ENCODE measurements around the gene SNAPIN.
"Not testable (repeated sequence)": the region's sequence is repeated elsewhere in the genome, so short reads cannot be mapped to it uniquely, and the experiment has no call there.

Gene SNAPIN

DNA sequence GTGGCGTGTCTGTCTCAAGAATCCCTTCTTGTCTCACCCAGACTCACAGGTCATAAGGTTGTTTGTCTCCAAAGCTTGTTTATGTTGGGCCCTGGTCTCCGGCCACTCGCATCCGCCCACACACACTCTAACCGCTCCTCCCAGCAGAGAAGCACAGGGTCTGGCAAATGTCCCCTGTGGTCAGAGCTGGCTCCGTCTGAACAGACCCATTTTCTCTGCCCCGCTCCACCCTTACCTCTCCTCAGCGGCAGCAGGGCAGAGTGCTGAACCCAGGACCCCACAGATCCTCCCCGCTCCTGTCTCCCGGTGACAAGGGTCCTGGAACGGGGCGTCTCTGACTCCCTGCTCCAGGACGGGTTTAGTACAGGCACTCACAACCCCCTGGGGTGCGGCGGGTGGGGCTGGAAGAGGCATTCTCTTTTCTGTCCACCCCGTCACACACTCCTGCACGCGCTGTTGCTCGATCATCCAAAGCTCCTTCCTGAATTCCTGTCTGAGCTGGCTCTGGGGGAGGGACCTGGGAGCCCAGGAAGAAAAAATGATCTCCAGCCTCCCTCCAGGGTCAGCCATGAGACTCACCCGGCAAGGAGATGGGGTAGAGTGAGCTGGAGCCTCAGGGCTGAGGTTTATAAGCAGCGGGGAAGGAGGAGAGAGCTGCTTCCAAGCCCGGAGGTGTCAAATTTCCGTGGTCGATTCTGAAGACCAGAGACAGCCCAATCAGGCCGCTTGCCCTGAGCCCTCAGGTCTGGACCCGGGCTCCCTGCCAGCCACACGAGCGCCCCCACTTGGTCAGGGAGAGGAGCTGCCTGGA lies 31.4 kb upstream of the SNAPIN start, which contains the start of gene S100A13:
S100A13 (minus strand) TSS at position 602 of the 811 bp plus-strand sequence. CDS start 1,033 bp downstream, outside the sequence.
- no peak for DNase-seq (ENCODE audit: extremely low read depth in 1 of 2, low read depth in 1 of 2)

DNA sequence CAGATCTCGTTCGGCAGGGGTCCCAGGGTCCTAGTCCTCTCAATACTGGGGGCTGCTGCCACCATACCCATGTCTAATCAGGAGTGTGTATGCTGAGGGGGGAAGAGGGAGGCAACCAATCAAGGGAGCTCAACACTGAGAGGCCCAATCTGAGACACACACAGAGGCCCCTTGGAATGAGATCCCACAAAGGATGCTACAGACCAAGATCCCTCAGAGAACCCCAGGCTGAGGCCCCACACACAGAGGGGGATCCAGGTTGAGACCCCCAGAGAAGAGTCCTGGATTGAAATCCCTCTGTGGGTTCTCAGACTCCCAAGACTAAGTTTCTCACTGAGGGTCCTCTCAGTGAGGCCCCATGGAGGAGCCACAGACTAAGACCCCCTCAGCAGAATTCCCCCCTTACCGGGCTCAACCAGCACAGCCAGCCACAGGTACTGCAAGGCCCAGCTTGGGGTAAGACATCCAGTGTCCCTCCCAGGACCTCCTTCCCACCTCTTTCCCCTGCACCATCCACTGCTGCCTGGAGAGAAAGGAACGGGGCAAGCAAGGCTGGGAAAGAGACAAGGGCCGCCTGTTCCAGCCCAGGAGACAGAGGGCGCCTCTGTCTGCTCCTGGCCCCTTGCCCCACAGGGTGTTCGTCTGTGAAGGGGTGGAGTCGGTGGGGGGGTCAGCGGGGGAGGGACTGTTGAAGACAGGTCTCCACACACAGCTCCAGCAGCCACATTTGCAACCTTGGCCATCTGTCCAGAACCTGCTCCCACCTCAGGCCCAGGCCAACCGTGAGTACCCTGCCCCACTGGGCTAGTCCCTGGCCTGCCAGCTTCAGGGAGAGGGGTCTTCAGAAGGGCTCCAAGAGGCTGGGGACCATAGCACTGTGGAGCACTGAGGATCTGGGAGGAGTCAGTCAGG lies 30.5 kb upstream of the SNAPIN start, which contains the start of gene S100A1:
S100A1 (plus strand) TSS at position 720 of the 912 bp plus-strand sequence. CDS start 2,088 bp downstream, outside the sequence.
- no peak for DNase-seq (ENCODE audit: extremely low read depth in 1 of 2, low read depth in 1 of 2)

DNA sequence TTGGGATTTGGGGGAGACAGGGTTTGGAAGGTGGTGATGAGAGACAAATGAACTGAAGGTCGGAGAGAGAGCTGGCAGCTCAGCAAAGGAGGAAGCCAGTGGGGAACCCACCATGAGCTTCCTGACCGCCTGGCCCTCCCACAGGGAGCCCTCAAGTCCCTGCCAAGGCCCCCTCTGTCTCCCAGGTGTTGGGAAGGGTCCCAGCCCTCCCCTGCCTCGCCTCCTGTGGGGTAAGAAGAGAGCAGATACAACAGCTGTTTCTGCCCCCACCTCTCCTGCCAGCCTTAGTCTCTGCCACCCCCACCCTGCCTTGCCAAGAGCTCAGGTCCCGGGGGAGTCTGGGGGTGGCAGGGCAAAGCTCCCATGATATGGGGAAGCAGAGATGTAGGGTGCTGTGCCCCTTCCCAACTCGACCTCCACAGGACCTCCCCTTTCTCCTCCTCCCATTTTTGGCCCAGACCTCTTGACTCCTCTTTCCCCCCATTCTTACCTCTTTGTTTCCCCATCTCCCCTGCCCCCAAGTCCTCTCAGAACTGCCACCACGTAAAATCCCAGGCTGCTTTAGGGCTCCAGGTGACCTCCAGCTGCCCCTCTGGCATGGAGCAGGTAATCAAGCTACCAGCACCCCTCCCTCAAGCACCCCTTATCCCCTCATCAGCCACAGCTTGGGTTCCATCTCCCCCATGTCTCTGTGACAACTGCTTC lies 29.7 kb upstream of the SNAPIN start:
- no peak for DNase-seq (ENCODE audit: extremely low read depth in 1 of 2, low read depth in 1 of 2)

DNA sequence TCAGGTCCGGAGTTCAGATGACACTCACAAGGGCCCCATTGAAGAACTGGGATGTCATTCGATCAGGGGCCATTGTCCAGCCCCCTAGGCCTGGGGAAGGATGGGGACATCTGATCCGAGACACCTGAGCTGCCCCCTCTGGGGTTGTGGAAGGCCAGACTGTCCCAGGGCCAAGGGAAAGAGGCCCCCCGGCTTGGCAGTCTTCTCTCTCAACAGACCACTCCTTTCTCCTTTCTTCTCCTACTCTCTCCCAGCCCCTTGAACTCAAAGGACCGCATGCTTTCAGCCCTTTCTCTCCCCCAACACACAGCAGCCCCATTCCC lies 29.2 kb upstream of the SNAPIN start:
- DNase-seq (ENCODE audit: extremely low read depth in 1 of 2, low read depth in 1 of 2) = no peak

DNA sequence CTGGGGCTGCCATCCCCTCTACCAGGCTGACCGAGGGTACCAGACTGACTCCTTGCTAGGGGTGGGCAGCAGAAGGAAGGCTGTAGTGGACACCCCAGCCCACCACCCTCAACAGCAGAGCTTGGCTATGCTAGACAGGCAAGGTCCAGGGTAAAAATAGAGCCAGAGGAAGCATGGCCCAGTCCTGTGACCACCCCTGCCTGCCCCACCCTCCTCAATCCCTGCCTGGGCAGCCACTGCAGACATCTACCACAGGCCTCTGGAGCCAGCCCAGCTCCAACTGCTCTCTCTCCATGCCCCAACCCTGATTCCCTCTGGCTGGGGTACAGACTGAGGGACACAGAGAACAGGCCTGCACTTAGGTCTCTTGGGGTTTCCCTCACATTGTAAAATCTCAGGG lies 28.5 kb upstream of the SNAPIN start:
- DNase-seq (ENCODE audit: extremely low read depth in 1 of 2, low read depth in 1 of 2) = no peak

DNA sequence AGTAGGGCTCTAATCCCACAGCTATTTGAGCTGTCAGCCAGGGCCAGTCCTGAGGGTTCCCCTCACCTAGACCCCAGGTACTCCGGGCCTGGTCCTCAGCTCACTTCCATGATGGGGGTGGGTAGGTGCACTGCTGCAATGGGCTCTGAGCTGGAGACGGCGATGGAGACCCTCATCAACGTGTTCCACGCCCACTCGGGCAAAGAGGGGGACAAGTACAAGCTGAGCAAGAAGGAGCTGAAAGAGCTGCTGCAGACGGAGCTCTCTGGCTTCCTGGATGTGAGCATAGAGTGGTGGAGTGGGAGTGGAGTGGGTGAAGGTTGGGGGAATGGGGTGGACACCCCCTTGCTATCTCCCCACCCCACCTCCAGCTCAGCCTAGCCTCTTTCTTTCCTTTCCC lies 28.1 kb upstream of the SNAPIN start:
- DNase-seq (ENCODE audit: extremely low read depth in 1 of 2, low read depth in 1 of 2) = no peak

DNA sequence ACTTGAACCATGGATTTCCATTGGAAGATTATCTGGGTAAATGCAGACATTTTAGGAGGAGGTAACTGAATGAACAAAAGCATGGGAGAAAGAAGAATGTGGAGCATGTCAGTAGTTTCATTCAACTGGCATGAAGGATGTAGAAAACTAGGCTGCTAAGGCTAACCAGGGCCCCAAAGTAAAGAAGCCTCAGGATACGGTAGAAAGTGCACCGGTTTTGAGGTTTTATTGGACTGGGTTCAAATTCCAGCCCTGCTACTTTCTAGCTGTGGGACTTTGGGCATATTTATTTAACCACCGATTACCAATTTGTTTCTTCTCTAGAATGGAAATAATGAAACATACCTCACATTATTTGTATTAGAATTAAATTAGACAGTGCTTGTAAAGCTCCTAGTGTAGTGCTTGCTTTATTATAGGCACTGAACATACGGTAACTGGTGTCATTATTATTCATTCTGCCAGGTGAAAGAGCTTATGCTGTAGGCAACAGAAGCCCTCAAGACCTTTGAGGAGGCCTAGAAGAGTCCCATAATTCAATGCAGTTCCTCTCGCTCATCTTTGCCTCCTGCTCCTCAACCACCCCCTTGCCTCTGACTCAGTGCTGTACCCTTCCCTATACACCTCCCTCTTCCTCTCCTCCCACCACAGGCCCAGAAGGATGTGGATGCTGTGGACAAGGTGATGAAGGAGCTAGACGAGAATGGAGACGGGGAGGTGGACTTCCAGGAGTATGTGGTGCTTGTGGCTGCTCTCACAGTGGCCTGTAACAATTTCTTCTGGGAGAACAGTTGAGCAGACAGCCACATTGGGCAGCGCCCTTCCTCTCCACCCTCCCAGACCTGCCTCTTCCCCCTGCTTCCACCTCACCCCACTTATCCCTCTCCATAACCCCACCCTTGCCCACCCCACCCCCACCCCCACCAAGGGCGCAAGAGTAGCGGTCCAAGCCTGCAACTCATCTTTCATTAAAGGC lies 27.2 kb upstream of the SNAPIN start:
- no peak for DNase-seq (ENCODE audit: extremely low read depth in 1 of 2, low read depth in 1 of 2)

DNA sequence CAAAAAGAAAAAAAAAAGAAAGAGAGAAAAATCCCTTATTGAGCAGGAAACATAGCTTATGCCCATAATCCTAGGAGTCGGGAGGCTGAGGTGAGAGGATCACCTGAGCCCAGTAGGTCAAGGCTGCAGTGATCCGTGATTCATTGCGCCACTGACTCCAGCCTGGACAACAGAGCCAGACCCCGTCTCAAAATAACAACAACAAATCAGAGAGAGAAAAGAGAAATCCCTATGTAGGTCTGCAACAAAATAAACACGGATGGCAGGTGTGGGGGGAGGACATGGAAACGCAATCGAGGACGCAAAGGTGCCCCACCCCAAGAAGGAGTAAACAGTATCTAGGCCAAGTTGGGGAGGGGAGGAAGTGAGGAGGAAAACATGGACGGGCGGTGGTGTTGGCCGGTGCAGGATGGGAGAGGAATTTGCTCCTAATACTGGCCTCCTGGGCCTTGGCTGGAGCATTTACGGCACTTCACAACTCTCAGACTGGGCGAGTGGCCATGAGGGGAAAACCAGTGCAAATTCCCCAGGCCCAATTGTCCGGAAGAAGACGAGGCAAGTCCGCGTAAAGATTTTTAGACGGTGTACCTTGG lies 25.2 kb upstream of the SNAPIN start:
- no peak for DNase-seq (ENCODE audit: extremely low read depth in 1 of 2, low read depth in 1 of 2)

DNA sequence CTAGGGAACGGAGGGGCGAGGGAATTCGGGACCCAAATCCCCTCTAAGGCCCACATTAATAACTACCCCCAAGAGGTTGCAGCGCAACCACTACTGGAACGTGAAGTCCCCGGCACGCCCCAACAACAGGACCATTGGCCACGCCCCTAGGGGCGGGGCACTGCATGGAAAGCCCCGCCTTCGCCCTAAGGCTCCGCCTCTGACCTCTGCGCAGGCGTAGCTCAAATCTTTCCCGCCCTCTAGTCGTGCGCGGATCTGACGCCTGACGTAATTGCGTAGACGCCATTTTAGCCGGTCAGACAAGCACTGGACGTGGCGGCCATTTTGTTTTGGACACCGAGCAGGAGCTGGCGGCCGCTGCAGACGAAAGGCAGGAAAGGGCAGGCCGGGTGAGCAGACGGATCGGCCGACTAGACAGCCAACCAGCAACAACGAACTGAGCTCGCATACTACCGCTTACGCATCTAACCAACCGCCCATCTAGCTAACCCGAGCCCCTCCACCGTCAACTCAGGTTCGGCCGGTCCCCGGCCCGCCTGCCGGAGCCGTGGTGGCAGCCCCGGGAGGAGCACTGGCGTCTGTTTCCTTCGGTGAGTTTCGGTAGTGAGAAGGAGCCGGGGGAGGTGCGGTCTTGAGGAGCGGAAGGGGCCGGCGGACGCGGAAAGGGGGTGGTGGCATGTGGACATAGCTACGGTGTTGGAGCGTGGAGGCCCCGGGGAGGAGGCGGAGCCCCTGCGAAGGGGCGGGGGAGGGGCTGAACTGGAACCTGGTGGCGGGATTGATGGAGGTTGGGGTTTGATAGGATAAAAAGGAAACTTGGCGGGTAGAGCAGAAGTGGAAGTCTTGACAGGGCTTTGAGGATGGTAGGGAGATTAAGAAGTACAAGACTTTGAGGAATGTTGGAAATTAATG lies 24.5 kb upstream of the SNAPIN start, which contains the start of gene CHTOP:
CHTOP (plus strand) TSS at position 313 of the 912 bp plus-strand sequence. CDS start 2,523 bp downstream, outside the sequence.
- peak; percentile 83 to 93 for DNase-seq (ENCODE audit: extremely low read depth in 1 of 2, low read depth in 1 of 2)

DNA sequence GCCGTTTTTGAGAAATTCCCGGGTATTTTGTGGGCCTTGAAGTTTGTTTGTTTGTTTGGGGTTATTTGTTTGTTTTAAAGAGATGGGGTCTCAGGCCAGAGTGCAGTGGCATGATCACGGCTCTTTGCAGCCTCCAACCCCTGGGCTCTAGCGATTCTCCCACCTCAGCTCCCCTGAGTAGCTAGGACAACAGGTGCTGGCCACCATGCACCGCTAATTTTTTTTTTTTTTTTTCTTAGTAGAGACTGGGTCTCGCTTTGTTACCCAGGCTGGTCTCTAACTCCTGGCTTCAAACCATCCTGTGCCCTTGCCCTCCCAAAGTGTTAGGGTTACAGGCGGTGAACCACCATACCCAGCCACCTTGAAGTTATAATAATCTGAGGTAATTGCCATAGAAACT lies 22.6 kb upstream of the SNAPIN start:
- no peak for DNase-seq (ENCODE audit: extremely low read depth in 1 of 2, low read depth in 1 of 2)

DNA sequence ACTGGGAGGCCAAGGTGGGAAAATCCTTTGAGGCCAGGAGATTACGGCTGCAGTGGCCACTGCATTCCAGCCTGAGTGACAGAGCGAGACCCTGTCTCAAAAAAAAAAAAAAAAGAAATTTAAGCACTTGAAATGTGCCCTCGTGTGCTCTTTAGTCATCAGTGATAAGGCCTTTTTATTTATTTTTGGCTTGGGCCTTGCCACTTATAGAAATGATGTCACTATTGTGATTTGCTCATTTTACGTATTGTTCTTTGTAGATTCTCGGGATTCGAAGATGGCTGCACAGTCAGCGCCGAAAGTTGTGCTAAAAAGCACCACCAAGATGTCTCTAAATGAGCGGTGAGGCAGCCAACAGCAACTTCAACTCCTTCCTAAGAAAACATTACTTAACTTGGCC lies 22.2 kb upstream of the SNAPIN start:
- no peak for DNase-seq (ENCODE audit: extremely low read depth in 1 of 2, low read depth in 1 of 2)

DNA sequence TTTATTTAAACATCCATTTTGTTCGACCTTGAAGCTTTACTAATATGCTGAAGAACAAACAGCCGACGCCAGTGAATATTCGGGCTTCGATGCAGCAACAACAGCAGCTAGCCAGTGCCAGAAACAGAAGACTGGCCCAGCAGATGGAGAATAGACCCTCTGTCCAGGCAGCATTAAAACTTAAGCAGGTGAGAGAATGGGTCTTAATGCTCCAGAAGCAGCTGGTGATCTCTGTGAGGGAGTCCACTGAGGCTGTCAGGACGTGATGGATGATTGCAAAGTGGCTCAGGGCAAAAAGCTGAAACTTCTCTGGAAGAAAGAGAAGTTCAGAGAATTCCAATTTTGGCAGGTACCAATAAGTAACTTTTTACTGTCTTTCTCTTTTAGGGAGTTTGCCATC lies 20.2 kb upstream of the SNAPIN start:
- no peak for DNase-seq (ENCODE audit: extremely low read depth in 1 of 2, low read depth in 1 of 2)

DNA sequence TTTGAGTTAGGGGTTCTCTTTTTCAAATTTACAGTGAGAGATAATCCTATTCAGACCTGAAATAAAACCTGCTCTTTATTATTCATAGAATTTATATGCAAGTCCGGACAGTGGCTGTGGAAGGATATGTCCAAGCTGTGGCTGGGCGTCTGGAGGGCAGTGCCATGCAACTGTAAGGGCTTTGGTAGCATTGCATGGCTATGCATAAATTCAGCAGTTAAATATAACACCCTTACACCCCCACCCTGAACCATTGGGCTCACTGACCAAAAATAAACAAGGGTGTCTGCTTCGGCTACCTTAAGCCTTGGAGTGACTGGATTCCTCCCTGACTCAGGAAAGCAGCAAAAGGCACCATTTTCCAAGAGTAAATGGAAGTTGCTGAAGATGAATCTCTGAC lies 19.2 kb upstream of the SNAPIN start:
- DNase-seq (ENCODE audit: extremely low read depth in 1 of 2, low read depth in 1 of 2) = no peak

DNA sequence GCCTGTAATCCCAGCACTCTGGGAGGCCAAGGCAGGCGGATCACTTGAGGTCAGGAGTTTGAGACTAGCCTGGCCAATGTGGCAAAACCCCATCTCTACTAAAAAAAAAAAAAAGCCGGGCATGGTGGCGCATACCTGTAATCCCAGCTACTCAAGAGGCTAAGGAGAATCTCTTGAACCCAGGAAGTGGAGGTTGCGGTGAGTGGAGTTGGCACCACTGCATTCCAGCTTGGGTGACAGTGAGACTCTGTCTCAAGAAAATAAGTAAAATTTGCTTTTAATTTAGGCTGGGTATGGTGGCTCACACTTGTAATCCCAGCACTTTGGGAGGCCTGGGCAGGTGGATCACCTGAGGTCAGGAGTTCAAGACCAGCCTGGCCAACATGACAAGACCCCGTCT lies 18.3 kb upstream of the SNAPIN start:
- not testable (repeated sequence) for DNase-seq (ENCODE audit: extremely low read depth in 1 of 2, low read depth in 1 of 2)

DNA sequence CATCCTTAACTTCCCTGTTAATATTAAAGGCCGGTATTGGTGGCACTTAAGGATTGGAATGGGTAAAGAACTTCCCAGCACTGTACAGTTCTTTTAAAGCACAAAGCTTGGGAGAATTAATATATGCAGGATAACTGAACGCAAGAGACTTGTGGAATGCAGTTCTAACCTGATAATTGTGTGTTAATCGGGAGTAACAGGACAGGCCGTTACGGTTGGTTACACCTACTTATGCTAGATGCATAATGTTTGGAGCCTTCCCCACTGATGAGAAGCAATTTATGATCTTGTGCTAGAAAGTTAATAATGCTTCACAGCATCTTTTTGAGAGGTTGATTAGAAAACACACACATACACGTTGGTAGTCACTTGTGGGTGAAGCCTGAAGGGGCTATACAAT lies 17.6 kb upstream of the SNAPIN start:
- DNase-seq (ENCODE audit: extremely low read depth in 1 of 2, low read depth in 1 of 2) = no peak

DNA sequence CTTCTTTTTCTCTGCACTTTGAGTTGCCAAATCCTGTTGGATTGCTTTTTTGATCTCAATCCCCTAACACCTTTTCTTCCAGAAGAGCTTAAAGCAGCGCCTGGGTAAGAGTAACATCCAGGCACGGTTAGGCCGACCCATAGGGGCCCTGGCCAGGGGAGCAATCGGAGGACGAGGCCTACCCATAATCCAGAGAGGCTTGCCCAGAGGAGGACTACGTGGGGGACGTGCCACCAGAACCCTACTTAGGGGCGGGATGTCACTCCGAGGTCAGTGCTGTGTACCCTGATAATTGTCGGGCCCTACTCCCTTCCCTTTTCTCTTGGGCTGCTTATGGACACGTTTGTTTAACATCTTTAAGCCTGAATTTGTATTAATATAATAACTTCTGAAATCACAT lies 16.3 kb upstream of the SNAPIN start:
- DNase-seq (ENCODE audit: extremely low read depth in 1 of 2, low read depth in 1 of 2) = no peak

DNA sequence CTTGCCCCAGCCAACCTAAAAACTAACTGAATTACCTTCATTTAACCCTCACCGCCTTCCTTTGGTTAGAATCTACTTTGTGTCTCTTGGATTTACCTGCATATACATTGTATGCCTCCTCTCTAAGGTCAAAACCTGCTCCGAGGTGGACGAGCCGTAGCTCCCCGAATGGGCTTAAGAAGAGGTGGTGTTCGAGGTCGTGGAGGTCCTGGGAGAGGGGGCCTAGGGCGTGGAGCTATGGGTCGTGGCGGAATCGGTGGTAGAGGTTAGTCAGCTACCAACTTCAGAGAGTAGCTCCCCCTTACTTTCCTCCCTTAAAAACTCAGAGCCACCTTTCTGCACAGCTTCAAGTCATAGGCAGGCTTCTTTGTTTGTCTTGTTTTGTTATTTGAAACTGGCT lies 15.4 kb upstream of the SNAPIN start:
- DNase-seq (ENCODE audit: extremely low read depth in 1 of 2, low read depth in 1 of 2) = no peak

DNA sequence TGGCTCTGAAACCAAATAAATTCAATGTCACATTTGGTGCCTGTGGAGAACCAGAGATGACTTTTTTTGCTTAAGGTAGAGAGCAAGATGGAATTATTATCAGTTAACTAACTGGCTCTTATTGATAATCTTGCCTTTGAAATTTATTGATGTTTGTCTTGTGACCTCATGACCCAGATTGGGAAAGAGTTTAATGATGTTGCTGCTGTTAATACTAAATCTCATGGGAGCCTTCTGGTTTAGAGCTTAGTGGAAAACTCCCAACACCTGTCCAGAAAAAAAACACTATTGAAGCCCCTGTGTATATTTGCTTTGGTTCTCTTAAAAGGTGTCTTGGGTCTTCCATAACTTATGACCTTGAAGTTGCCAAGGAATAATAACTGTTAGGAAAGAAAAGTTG lies 14.7 kb upstream of the SNAPIN start:
- no peak for DNase-seq (ENCODE audit: extremely low read depth in 1 of 2, low read depth in 1 of 2)
